AG09319 (cell line): ENCODE data around the gene SLC13A5.

Experiments
- DNase-seq: peaks from one replicate; pipeline ENCODE4 v3.0.0-alpha.2; 2010; ENCODE audit warnings: low read depth; ENCODE audit errors: extremely low read depth
- CTCF ChIP-seq: IDR thresholded peaks from 2 replicates; pipeline ENCODE4 v1.5.1; 2011; ENCODE audit warnings: low read depth, mild to moderate bottlenecking, inconsistent platforms, low read length, moderate library complexity

The SLC13A5 gene

GRCh38 chr17:6716736-6717135, 3.6 kb upstream of the SLC13A5 start:
- TF ChIP-seq CTCF: no peak
- DNase-seq: no peak

- no peak for TF ChIP-seq CTCF
- DNase-seq: no peak
These were observed 1.2 kb upstream of the SLC13A5 start for GRCh38 chr17:6714315-6714874.

DNA sequence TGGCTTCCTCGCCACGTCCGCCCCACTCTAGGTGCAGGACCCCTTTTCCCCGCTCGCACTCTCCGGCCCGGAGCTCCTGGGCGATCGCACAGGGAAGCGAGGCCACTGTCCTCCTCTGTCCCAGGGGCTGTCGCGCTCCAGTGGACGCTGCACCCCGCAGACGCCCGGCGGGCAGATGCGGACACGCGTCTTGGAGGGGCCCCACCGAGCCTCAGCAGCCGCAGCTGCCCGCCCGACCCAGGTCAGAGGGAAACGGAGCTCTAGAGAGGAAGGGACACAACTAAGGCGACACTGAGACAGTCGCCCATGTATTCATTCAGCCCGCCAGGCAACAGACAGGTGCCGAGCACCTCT, 726 bp upstream of the SLC13A5 start:
- TF ChIP-seq CTCF: no peak
- DNase-seq: no peak

GRCh38 chr17:6712854-6713129, 377 bp downstream of the SLC13A5 start:
- no peak for DNase-seq
- no peak for TF ChIP-seq CTCF

DNA sequence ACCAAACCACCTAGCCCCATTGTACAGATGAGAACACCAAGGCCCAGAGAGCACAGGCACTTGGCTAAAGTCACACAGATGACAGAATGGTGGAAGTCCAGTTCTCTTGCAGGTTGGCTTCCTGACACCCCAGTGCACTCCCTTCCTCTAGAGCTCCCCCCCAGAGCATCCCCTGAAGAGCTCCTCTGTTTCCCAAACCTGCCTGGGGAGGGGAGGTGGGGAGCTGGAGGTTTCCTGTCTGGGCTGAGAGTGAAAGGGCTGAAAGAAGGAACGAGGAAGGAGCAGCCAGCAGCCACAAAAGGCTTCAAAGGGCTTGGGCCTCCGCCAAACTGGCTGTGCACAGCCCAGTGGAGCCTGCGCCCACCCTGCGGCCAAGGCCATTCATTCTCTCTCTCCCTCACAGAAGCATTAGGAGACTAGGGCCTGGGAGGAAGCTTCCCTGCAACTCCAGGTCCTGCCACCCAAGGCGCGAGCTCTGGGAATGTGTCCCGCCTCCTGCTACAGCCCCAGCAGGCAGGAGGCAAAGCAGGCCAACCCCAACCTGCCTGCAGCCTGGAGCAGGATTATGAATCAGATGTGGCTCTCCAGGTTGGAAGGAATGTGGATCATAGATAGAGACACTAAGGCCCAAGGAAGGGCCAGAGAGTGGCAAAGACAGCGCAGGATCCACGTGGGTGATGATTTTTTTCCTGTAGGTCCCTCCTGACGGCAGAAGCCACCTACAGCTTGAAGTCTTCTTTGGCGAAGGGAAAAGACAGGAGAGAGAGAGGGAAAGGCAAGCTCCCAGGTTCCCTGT, 913 bp downstream of the SLC13A5 start:
- DNase-seq: no peak
- no peak for TF ChIP-seq CTCF

- no peak for TF ChIP-seq CTCF
- DNase-seq: no peak
These were observed 1.5 kb downstream of the SLC13A5 start for GRCh38 chr17:6711681-6712057.

DNA sequence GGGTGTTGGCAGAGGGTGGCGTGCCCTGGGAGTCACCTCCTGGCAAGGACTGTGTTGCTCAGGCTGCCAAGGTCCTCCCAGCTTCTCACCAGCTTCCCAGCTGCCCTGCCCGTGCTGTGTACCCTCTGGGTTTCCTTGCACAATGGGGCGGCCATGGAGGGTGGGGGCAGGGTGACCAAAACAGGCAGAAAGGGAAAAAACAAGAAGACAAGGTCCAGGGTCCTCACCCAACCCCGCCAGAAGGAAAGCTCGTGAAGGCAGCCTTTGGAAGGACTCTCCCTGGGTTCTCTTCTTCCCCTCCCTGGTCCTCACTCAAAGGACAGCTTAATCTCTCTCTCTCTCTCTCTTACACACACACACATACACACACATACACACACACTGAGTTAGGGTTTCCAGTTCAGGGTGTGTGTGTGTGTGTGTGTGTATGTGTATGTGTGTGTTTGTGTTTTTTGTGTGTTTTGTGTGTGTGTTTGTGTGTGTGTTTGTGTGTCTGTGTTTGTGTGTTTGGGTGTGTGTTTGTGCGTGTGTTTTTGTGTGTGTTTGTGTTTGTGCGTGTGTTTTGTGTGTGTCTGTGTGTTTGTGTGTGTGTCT, 2.0 kb downstream of the SLC13A5 start:
- TF ChIP-seq CTCF: no peak
- DNase-seq: no peak
